HG03060 (cell line): Measurements from ENCODE around the gene FNDC11.
A peak's percentile ranks its signal among the peaks of the same experiment; 100 is the strongest.

Source experiments
- ATAC-seq: cut with Tn5 transposase; IDR thresholded peaks from one replicate; pipeline ENCODE4 v1.9.1; 2021; ENCODE audit warnings: low read depth, moderate number of reproducible peaks; ENCODE audit not compliant: unreplicated experiment

The FNDC11 gene

GRCh38 chr20:63522981-63523611 is 30.9 kb upstream of the FNDC11 start:
- no peak for ATAC-seq

DNA sequence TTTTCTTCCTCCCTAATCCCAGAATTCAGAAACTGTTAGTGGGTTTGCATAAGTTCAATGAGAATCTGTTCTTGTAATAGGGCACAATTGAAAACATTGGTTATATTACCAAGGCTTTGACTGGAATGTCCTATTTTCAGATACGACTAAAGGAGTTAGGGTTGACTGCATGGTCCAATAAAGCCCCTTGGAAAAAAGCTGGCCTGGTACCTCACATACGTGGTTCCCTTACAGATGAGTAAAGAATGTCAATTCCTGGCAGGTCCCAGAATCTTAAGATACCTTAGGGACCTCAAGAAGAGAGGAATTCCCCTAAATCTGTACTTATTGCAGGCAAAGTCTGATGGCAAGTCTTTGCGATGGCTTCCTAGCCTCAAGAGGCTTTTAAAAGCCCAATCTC is 28.8 kb upstream of the FNDC11 start:
- ATAC-seq = no peak

DNA sequence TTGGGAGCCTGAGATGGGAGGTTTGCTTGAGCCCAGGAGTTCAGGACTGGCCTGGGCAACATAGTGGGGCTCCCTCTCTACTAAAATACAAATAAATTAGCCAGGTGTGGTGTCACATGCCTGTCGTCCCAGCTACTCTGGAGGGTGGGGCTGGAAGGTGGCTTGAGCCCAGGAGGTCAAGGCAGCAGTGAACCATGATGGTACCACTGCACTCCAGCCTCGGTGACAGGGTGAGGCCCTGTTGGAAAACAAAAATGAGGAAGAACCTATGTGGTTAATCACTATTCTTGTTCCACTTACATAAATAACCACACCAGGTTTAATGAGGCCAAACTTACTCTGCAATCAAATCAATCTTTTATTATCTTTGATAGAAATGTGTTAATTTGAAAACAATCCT is 28.0 kb upstream of the FNDC11 start:
- ATAC-seq = no peak

DNA sequence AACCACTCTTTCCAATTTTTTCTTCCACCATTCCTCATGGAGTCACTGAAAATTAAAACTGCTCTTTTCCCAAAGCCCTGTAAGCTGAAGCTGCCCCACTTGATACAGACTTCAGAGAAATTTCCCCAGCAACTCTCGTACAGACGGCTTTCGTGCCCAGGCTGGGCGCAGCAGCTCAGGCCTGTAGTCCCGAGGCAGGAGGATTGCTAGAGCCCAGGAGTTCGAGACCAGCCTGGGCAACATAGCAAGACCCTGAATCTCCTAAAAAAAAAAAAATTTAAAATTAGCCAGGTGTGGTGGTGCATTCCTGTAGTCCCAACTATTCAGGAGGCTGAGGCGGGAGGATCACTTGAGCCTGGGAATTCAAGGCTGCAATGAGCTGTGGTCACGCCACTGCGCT is 26.8 kb upstream of the FNDC11 start:
- no peak for ATAC-seq

DNA sequence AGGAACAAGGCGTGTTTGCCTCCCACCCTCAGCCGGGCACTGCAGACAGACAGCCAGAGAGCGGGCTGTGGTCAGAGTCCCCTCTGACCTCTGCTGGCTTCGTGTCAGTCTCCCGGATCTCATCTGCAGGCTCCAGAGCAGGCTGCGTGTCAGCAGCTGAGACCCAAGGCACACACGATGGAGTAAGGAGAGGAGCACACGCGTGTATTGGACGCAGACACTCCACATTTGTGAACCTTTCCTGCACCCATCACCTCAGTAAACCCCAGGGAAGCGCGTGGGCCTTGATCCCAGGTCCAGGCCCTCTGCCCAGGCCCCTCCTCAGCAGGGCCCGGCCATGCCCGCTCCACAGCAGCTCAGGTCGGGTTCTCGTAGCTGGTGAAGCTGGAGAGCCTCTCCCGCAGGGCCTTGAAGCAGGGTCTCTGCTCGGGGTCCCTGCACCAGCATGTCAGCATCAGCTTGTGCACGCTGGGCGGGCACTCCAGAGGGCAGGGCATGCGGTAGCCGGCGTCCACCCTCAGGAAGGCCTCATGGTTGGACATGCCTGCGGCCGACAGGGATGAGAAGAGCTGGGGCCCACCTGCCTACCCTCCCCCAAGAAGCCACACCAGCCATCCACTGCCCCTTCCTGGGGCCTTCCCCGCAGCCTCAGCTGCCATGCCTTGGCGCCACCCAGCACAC is 24.6 kb upstream of the FNDC11 start:
- no peak for ATAC-seq

DNA sequence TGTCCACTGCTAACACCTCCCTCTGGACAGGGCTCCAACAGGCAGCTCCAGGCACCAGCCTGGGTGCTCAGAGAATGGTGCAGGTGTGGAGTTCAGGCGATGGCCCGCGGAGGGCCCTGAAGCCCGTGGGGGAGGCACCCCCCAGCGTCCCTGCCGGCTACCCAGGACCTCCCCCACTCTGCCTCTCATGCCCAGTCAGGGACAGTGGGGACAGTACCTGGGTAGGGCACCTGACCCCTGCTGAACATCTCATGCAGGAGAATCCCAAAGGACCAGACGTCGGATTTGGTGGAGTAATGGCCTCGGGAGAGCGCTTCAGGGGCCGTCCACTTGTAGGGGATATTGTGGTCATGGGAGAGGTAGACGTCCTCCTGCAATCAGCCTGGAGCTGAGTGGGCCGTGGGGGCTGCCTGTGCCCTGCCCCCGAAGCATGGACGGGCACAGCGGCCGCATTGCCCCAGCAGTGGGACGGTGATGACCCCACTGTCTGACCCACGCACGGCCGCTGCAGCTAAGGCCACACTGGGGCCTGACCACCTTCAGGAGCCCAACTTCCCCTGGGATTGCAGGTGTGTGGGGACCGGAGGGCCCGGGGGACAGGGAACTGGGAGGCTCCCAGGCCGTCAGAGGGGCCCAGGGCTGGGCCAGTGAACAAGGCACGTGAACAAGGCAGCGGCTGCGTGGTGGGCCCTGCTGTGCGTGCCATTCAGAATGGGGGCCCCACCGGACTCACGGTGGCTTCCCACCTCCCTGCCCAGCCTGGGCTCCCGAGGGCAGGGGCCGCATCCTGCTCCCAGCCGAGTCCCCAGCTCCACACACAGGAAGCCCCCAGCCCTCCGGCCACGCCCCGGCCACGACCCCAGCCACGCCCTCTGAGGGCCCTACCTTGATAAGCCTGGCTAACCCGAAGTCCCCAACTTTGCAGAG is 23.8 kb upstream of the FNDC11 start:
- ATAC-seq = no peak

GRCh38 chr20:63530788-63531160 is 23.2 kb upstream of the FNDC11 start:
- ATAC-seq = no peak

GRCh38 chr20:63531686-63532448 is 22.1 kb upstream of the FNDC11 start:
- no peak for ATAC-seq

- ATAC-seq = no peak
Observed at GRCh38 chr20:63532449-63532971, 21.4 kb upstream of the FNDC11 start.

DNA sequence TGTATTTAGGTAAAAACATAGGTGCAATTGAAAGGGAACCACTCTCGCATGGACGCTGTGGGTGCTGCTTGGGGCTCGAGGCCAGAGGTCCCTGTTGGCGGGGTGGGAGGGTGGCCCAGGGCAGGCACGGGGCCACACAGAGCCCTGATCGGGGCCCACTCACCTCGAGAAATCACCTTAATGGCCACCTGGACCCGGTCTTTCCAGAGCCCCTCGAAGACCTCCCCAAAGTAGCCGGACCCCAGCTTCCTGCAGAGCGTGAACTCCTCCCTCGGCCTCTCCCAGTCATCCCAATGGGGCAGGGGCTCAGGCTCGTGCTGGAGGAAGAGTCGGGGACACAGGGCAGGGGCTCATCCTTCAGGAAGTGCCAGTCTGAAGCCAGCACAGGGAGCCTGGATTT is 20.6 kb upstream of the FNDC11 start:
- ATAC-seq = no peak

GRCh38 chr20:63533871-63534393 is 20.0 kb upstream of the FNDC11 start:
- ATAC-seq = no peak

DNA sequence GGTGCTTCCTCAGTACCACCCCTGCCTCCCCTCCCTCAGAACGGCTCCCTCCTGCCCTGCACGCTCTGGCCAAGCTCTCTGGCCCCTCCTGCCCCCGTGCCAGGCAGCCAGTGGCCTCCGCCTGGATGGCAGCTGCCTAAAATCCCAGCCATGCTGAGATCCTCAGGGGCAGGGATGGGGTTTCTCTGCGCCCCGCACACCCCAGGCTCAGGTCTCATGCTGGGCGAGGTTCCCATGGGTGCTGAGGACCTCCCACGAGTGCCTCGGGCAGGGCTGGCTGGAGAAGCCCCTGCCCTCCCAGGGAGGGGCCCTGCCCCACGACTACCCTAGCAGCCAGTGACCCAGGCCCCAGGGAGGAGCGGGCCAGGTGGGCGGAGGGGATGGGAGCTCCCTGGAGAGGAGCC is 19.5 kb upstream of the FNDC11 start:
- ATAC-seq = no peak

DNA sequence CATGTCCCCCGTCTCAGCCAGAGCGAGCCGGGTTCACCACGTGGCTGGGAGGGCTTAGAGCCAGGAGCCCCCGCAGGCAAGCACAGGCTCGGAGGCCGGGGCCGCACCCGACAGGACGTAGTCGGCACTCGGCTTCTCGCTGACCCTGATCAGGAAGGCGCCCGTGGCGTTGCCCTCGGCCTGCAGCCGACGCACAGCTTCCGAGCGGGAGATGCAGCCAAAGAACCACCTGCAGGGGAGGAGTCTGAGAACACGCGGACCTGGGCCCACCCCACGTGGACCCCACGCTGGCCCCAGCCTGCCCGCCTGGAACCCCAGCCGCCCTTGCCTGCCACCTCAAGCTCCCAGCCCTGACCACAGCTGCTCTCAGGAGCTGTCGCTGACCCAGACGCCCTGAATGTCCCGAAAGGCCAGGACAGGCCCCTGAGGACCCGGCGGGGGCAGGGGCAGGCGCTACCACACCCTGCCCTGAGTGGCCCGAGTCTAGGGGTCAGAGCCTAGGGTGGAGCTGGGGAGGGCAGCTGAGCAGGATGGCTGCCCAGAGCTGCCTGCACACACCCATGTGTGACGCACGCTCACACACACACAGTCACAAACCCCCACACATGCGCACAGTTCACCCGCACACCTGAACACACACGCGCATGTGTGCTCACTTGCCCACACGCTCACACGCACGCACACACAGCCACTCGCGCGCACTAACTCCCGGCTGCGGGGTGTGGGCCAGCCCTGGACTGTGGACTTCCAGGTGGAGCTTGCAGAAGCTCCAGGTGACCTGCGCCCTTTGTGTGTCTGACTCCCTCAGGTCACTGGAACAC is 18.9 kb upstream of the FNDC11 start:
- ATAC-seq = no peak

DNA sequence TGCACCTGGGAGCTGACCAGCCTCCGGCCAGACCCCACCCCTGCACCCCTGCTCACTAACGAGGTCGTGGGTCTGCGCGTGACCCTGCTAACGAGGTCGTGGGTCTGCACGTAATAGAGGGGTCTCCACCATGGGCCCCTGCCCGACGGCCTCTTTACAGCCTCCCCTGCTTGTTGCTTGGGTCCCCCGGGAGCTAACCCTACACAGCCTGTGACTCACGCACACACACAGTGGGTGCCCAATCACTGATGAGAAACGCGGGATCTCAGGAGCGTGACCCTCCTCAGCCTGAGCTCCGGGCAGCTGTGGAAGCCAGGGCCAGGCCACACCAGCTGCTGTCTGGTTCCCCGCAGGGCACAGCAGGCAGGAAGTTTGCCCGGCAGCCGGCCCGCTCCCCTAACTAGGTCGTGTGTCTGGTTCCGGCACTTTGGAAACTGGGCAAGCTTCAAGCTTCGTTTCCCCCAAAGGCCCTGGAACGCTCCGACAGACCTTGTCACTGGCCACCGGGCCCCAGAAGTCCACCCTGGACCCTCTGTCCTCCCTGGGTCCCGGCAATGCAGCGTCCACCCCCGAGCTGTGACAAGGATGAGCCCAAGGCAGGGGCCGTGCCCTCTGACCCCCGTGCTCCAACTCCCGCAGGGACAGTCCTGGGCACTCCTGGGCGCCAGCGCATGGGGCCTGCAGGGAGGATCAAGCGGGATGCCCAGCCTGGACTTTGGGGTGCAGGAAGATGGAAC is 17.6 kb upstream of the FNDC11 start:
- ATAC-seq = no peak

DNA sequence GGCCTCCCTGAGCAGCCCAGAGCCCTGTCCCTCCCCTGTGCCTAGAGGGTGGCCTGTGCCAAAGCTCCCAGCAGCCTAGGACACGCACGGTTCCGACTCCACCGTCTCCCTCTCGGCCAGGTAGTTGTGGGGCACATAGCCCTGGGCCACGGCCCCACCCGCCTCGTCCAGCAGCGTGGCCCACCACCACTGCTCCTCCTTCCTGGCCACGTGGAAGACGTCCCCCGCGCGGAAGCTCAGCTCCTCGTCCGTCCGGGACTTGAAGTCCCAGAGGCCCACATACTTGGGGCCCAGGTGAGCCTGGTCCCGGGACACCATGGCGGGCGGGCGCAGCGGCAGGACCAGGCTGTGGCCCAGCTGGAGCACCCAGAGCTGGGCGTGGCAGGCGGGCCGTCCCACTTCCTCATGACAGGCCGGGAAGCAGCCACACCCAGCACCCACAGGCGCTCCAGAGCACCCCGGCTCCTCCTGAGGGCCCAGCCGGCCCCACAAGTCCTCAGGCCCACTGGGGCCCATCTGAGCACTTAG is 16.9 kb upstream of the FNDC11 start, which contains the start of gene PTK6:
PTK6 (minus strand) TSS at position 380 of the 528 bp plus-strand sequence; CDS start at position 318, 62 bp downstream.
- no peak for ATAC-seq

DNA sequence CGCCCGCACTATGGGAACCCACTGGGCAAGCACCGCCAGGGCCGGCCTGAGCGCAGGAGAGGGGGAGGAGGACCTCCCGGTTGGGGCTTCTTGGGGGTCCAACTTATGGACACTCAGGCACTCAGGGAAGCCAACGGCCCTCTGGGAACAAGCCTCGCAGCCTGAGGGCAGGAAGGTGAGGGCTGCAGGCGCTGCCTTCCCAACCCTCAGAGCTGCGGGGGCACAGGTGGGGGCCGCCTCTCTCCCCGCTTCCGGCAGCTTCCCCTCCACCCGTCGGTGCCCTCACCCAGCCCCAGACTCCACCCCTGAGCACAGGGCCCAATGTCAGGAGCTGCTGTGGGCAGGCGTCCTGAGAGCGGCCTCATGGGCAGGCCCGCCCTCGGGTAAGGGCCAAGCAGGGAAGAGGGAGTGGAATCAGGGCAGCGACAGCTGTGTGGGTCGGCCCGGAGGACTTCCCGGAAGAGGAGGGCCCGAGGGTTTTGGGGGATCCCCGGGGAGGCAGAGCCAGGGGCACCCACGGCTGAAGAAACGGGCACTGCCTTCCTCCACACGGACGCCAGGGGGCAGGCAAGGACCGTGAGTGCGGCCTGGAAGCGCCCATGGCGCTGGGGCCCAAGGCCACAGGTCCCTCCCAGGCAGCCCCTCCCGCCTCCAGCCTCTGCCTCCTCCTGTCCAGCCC is 16.3 kb upstream of the FNDC11 start:
- ATAC-seq = peak; percentile 90

DNA sequence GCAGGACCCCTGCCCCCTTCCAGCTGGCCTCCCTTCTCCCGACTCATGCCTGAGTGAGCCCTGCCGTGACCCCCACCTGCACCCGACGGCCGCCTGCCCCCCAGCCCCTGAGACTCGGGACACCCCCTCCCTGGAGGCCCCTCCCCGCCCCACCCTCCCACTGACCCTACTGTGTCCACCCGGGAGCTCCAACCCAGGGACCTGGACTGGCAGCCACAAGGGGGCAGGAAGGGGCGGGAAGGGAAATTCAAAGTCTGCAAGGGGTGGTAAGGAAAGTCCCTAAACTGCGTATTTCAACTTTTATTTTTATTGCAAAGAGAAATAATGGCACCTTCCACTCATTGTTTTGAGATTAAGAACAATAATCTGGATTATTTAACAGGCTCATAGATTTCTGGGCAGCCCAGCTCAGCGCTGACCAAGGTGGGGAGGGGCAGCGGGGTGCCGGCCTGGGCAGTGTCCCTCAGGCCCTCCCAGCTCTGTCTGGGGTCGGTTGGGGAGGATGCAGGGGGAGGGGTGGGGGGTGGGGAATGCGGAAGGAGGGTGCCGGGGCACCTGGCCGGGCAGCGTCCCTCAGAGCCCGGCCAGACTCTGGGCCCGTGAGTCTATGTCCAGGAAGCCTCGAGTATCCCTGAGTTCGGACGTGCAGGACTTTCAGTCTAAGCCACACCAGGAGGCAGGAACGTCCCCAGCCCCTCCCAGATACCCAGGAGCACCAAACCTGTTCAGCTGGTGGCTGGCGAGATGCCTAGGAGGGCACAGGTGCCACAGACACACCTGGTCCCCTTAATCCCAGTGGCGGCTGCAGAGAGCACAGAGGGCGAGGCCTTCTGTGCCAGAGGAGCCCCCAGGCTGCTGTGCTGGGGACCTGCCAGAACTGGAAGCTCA is 15.5 kb upstream of the FNDC11 start:
- ATAC-seq = no peak
